ENCODE results near the gene TIMD4.
"Not testable (repeated sequence)": the region's sequence is repeated elsewhere in the genome, so short reads cannot be mapped to it uniquely, and the experiment has no call there.

Gene TIMD4

GRCh38 chr5:156951359-156951758, 11.7 kb downstream of the TIMD4 start:
- WGBS (ENCODE audit: insufficient coverage, insufficient read length), result no CpG with 5 or more reads among the region's 13 CpGs
- Histone ChIP-seq H3K4me1 (ENCODE audit: control insufficient read depth, insufficient read depth, low read length) (no peaks in the 10 kb centered on the region), H3K4me3 (ENCODE audit: low read length) (no peak overlapping the region), H3K27me3 (ENCODE audit: control insufficient read depth, insufficient read depth, low read length) (no peaks in the 10 kb centered on the region), H3K27ac (ENCODE audit: low read length) (no peak overlapping the region), H3K36me3 (ENCODE audit: control insufficient read depth, insufficient read depth, low read length) (no peaks in the 10 kb centered on the region), H3K9me3 (ENCODE audit: control insufficient read depth, insufficient read depth, low read length) (no peaks in the 10 kb centered on the region)
- DNase-seq (ENCODE audit: low read depth, low spot score), result no peak

GRCh38 chr5:156950716-156951115, 12.3 kb downstream of the TIMD4 start:
- H3K4me3 ChIP-seq (ENCODE audit: low read length), result no peak overlapping the region
- WGBS (ENCODE audit: insufficient coverage, insufficient read length), result no CpG with 5 or more reads among the region's 3 CpGs

GRCh38 chr5:156949424-156949823, 13.6 kb downstream of the TIMD4 start:
- Histone ChIP-seq H3K4me1 (ENCODE audit: control insufficient read depth, insufficient read depth, low read length) (no peaks in the 10 kb centered on the region), H3K4me3 (ENCODE audit: low read length) (no peak overlapping the region), H3K9me3 (ENCODE audit: control insufficient read depth, insufficient read depth, low read length) (no peaks in the 10 kb centered on the region), H3K36me3 (ENCODE audit: control insufficient read depth, insufficient read depth, low read length) (no peaks in the 10 kb centered on the region), H3K27ac (ENCODE audit: low read length) (no peak overlapping the region), H3K27me3 (ENCODE audit: control insufficient read depth, insufficient read depth, low read length) (no peaks in the 10 kb centered on the region)
- DNase-seq (ENCODE audit: low read depth, low spot score), result no peak

More at GRCh38 chr5:156950716-156951115, 12.3 kb downstream of the TIMD4 start:
- Histone ChIP-seq H3K27ac (ENCODE audit: low read length) (no peak overlapping the region), H3K36me3 (ENCODE audit: control insufficient read depth, insufficient read depth, low read length) (no peaks in the 10 kb centered on the region), H3K4me1 (ENCODE audit: control insufficient read depth, insufficient read depth, low read length) (no peaks in the 10 kb centered on the region), H3K27me3 (ENCODE audit: control insufficient read depth, insufficient read depth, low read length) (no peaks in the 10 kb centered on the region), H3K9me3 (ENCODE audit: control insufficient read depth, insufficient read depth, low read length) (no peaks in the 10 kb centered on the region)
- no peak for DNase-seq (ENCODE audit: low read depth, low spot score)

GRCh38 chr5:156947925-156948324, 15.1 kb downstream of the TIMD4 start:
- H3K27ac ChIP-seq (ENCODE audit: low read length), result no peak overlapping the region
- WGBS (ENCODE audit: insufficient coverage, insufficient read length), result no CpG with 5 or more reads among the region's 3 CpGs
- H3K36me3 ChIP-seq (ENCODE audit: control insufficient read depth, insufficient read depth, low read length), result no peaks in the 10 kb centered on the region
- DNase-seq (ENCODE audit: low read depth, low spot score), result no peak
- H3K9me3 ChIP-seq (ENCODE audit: control insufficient read depth, insufficient read depth, low read length), result no peaks in the 10 kb centered on the region
- no peaks in the 10 kb centered on the region for H3K4me1 ChIP-seq (ENCODE audit: control insufficient read depth, insufficient read depth, low read length)
- no peak overlapping the region for H3K4me3 ChIP-seq (ENCODE audit: low read length)
- no peaks in the 10 kb centered on the region for H3K27me3 ChIP-seq (ENCODE audit: control insufficient read depth, insufficient read depth, low read length)

- WGBS (ENCODE audit: insufficient coverage, insufficient read length), result no CpG with 5 or more reads among the region's 2 CpGs
- no peaks in the 10 kb centered on the region; the same call in 1 of the 2 replicates for H3K9me3 ChIP-seq (ENCODE audit: control insufficient read depth, insufficient read depth, low read length)
- H3K4me3 ChIP-seq (ENCODE audit: low read length), result no peak overlapping the region
- no peaks in the 10 kb centered on the region for H3K4me1 ChIP-seq (ENCODE audit: control insufficient read depth, insufficient read depth, low read length)
- no peak for DNase-seq (ENCODE audit: low read depth, low spot score)
- H3K27me3 ChIP-seq (ENCODE audit: control insufficient read depth, insufficient read depth, low read length), result no peaks in the 10 kb centered on the region
- no peak overlapping the region for H3K27ac ChIP-seq (ENCODE audit: low read length)
- no peaks in the 10 kb centered on the region for H3K36me3 ChIP-seq (ENCODE audit: control insufficient read depth, insufficient read depth, low read length)
Observed at GRCh38 chr5:156942064-156942463, 21.0 kb downstream of the TIMD4 start.

- H3K9me3 ChIP-seq (ENCODE audit: control insufficient read depth, insufficient read depth, low read length); H3K27ac ChIP-seq (ENCODE audit: low read length); H3K4me3 ChIP-seq (ENCODE audit: low read length); H3K36me3 ChIP-seq (ENCODE audit: control insufficient read depth, insufficient read depth, low read length); H3K4me1 ChIP-seq (ENCODE audit: control insufficient read depth, insufficient read depth, low read length); H3K27me3 ChIP-seq (ENCODE audit: control insufficient read depth, insufficient read depth, low read length); DNase-seq (ENCODE audit: low read depth, low spot score): not testable (repeated sequence)
- no CpG with 5 or more reads among the region's 28 CpGs for WGBS (ENCODE audit: insufficient coverage, insufficient read length)
Observed at GRCh38 chr5:156940462-156940861, 22.6 kb downstream of the TIMD4 start.

- Histone ChIP-seq H3K4me3 (ENCODE audit: low read length) (no peak overlapping the region), H3K4me1 (ENCODE audit: control insufficient read depth, insufficient read depth, low read length) (no peaks in the 10 kb centered on the region), H3K27me3 (ENCODE audit: control insufficient read depth, insufficient read depth, low read length) (no peaks in the 10 kb centered on the region), H3K36me3 (ENCODE audit: control insufficient read depth, insufficient read depth, low read length) (no peaks in the 10 kb centered on the region), H3K27ac (ENCODE audit: low read length) (no peak overlapping the region), H3K9me3 (ENCODE audit: control insufficient read depth, insufficient read depth, low read length) (no peaks in the 10 kb centered on the region; the same call in 1 of the 2 replicates)
- WGBS (ENCODE audit: insufficient coverage, insufficient read length), result no CpG with 5 or more reads among the region's 2 CpGs
- DNase-seq (ENCODE audit: low read depth, low spot score), result no peak
Observed at GRCh38 chr5:156936972-156937371, 26.1 kb downstream of the TIMD4 start.

GRCh38 chr5:156934450-156935211, 28.4 kb downstream of the TIMD4 start:
- H3K27me3 ChIP-seq (ENCODE audit: control insufficient read depth, insufficient read depth, low read length), result no peaks in the 10 kb centered on the region
- H3K4me3 ChIP-seq (ENCODE audit: low read length), result no peak overlapping the region
- H3K4me1 ChIP-seq (ENCODE audit: control insufficient read depth, insufficient read depth, low read length), result no peaks in the 10 kb centered on the region
- WGBS (ENCODE audit: insufficient coverage, insufficient read length), result no CpG with 5 or more reads among the region's 9 CpGs
- no peak for DNase-seq (ENCODE audit: low read depth, low spot score)
- H3K27ac ChIP-seq (ENCODE audit: low read length), result no peak overlapping the region
- H3K36me3 ChIP-seq (ENCODE audit: control insufficient read depth, insufficient read depth, low read length), result no peaks in the 10 kb centered on the region
- no peaks in the 10 kb centered on the region; the same call in 1 of the 2 replicates for H3K9me3 ChIP-seq (ENCODE audit: control insufficient read depth, insufficient read depth, low read length)

GRCh38 chr5:156929366-156929948, 33.6 kb downstream of the TIMD4 start:
- Histone ChIP-seq H3K4me1 (ENCODE audit: control insufficient read depth, insufficient read depth, low read length) (0 out of 2 replicates have a peak, but pooled peaks cover 1% of the 10 kb centered on the region), H3K27me3 (ENCODE audit: control insufficient read depth, insufficient read depth, low read length) (no peaks in the 10 kb centered on the region), H3K4me3 (ENCODE audit: low read length) (no peak overlapping the region), H3K27ac (ENCODE audit: low read length) (no peak overlapping the region), H3K9me3 (ENCODE audit: control insufficient read depth, insufficient read depth, low read length) (no peaks in the 10 kb centered on the region), H3K36me3 (ENCODE audit: control insufficient read depth, insufficient read depth, low read length) (no peaks in the 10 kb centered on the region)
- WGBS (ENCODE audit: insufficient coverage, insufficient read length), result no CpG with 5 or more reads among the region's 3 CpGs
- DNase-seq (ENCODE audit: low read depth, low spot score), result no peak

GRCh38 chr5:156927545-156927944, 35.5 kb downstream of the TIMD4 start:
- H3K27me3 ChIP-seq (ENCODE audit: control insufficient read depth, insufficient read depth, low read length), result no peaks in the 10 kb centered on the region
- H3K4me1 ChIP-seq (ENCODE audit: control insufficient read depth, insufficient read depth, low read length), result 0 out of 2 replicates have a peak, but pooled peaks cover 1% of the 10 kb centered on the region
- no peak overlapping the region for H3K27ac ChIP-seq (ENCODE audit: low read length)
- no CpG with 5 or more reads among the region's 1 CpG for WGBS (ENCODE audit: insufficient coverage, insufficient read length)
- H3K36me3 ChIP-seq (ENCODE audit: control insufficient read depth, insufficient read depth, low read length), result no peaks in the 10 kb centered on the region
- H3K9me3 ChIP-seq (ENCODE audit: control insufficient read depth, insufficient read depth, low read length), result no peaks in the 10 kb centered on the region
- H3K4me3 ChIP-seq (ENCODE audit: low read length), result no peak overlapping the region
- no peak for DNase-seq (ENCODE audit: low read depth, low spot score)

GRCh38 chr5:156925767-156926166, 37.3 kb downstream of the TIMD4 start:
- not testable (repeated sequence) for H3K4me1 ChIP-seq (ENCODE audit: control insufficient read depth, insufficient read depth, low read length); H3K36me3 ChIP-seq (ENCODE audit: control insufficient read depth, insufficient read depth, low read length); DNase-seq (ENCODE audit: low read depth, low spot score); H3K9me3 ChIP-seq (ENCODE audit: control insufficient read depth, insufficient read depth, low read length); H3K27ac ChIP-seq (ENCODE audit: low read length); H3K27me3 ChIP-seq (ENCODE audit: control insufficient read depth, insufficient read depth, low read length); H3K4me3 ChIP-seq (ENCODE audit: low read length)
- WGBS (ENCODE audit: insufficient coverage, insufficient read length), result no CpG with 5 or more reads among the region's 4 CpGs
